MM.1S (cell line): Measurements from ENCODE around the gene RPL7L1.

Experiments used
- CTCF ChIP-seq: fragments of 300-600 bp; sonication (generic); IDR thresholded peaks from 2 replicates; pipeline ENCODE4 v1.5.1; 2016; ENCODE audit warnings: antibody characterized with exemption, low read length, mixed read lengths
- EZH2 ChIP-seq: fragments of 300-600 bp; sonication (generic); optimal IDR thresholded peaks from 2 replicates; pipeline ENCODE3; 2017; ENCODE audit warnings: low read depth, mild to moderate bottlenecking, antibody characterized with exemption, low read length, mixed read lengths
- EZH2phosphoT487 ChIP-seq: fragments of 300-600 bp; sonication (generic); IDR thresholded peaks from 2 replicates; pipeline ENCODE4 v1.6.1; 2018; ENCODE audit warnings: antibody characterized with exemption, low read length

DNA sequence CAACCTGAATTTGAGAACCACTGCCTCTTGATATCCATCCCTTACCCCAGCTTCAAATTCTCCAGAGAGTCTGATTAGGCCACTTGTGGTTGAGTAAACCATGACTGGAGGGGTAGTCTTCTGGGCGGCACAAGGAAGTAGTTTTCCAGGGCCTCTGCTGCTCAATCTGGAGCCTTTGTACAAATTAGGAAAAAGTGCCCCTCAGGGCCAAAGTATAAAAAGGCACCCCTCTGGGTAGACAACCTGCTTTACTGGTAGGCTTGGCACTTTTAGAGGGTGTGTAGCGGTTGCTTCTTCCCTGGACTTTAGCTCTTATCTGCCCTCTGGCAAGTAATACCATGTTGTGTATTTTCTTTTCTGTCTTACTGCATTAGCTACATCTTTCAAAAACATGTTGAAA, 32.9 kb upstream of the RPL7L1 start:
- TF ChIP-seq CTCF: no peak
- TF ChIP-seq EZH2phosphoT487: no peak
- no peak for TF ChIP-seq EZH2
